SK-N-SH (cell line): ENCODE measurements around the gene RELN. TPM values are rescaled to one million over a fixed set of nuclear protein-coding genes. Genes with fewer than 3 reads are reported as not detected.

Experiments used
- CTCF ChIA-PET: fragments of 300-600, 350-600 bp; formaldehyde crosslinking; extraction: SDS; loops from one replicate; lab custom pipeline; 2021; lab: Yijun Ruan, JAX
- POLR2A ChIA-PET: fragments of 350-600 bp; sonication (Branson Sonifier 250); formaldehyde crosslinking; extraction: SDS; loops from one replicate; lab custom pipeline; 2020; ENCODE audit warnings: antibody characterized with exemption, inconsistent platforms; lab: Yijun Ruan, JAX
- DNase-seq: peaks from one replicate; pipeline ENCODE4 v3.0.0; 2012
- H2AFZ ChIP-seq: fragments of 200-600 bp; sonication (generic); 2 replicates; pipeline ENCODE4 v1.8.1; 2016; ENCODE audit warnings: antibody characterized with exemption, mild to moderate bottlenecking, low read depth
- H3F3A ChIP-seq: fragments of 200-600 bp; sonication (generic); replicated peaks from 2 replicates; pipeline ENCODE3; 2016; ENCODE audit warnings: antibody characterized with exemption, mild to moderate bottlenecking; ENCODE audit not compliant: insufficient read depth
- H3K27ac ChIP-seq, 2 experiments: fragments of 200-500 bp in 1 of 2; fragments of 200-600 bp in 1 of 2; sonication (Bioruptor generic) in 1 of 2; sonication (generic), shearing (Covaris generic) in 1 of 2; 2 replicates each; pipeline versions ENCODE4 v1.5.1 to v1.6.1; 2014 to 2016; ENCODE audit warnings: low read depth in 2 of 2, inconsistent platforms in 1 of 2, low read length in 1 of 2, mild to moderate bottlenecking in 1 of 2, mixed read lengths in 1 of 2
- H3K27me3 ChIP-seq: fragments of 200-600 bp; sonication (generic), shearing (Covaris generic); 2 replicates; pipeline ENCODE4 v1.6.1; 2016; ENCODE audit warnings: mixed run types; ENCODE audit not compliant: insufficient read depth
- H3K36me3 ChIP-seq, 2 experiments: fragments of 200-500 bp in 1 of 2; fragments of 200-600 bp in 1 of 2; sonication (Bioruptor generic) in 1 of 2; sonication (generic) in 1 of 2; replicated peaks in 1 of 2; 2 replicates each; pipeline versions ENCODE3 to v1.5.1; 2014 to 2016; ENCODE audit warnings: low read length in 1 of 2, mild to moderate bottlenecking in 1 of 2; ENCODE audit not compliant: insufficient read depth in 2 of 2, control insufficient read depth in 1 of 2
- H3K4me1 ChIP-seq, 2 experiments: fragments of 200-500 bp in 1 of 2; fragments of 200-600 bp in 1 of 2; sonication (Bioruptor generic) in 1 of 2; sonication (generic), shearing (Covaris generic) in 1 of 2; 2 replicates each; pipeline versions ENCODE4 v1.5.1 to v1.6.1; 2014 to 2016; ENCODE audit warnings: low read depth in 1 of 2, low read length in 1 of 2, mixed run types in 1 of 2; ENCODE audit not compliant: insufficient read depth in 2 of 2, control insufficient read depth in 1 of 2
- H3K4me2 ChIP-seq: fragments of 200-600 bp; sonication (generic), shearing (Covaris generic); 2 replicates; pipeline ENCODE4 v1.6.1; 2017; ENCODE audit warnings: mixed run types
- H3K4me3 ChIP-seq, 2 experiments: fragments of 200-500 bp in 1 of 2; fragments of 200-600 bp in 1 of 2; sonication (Bioruptor generic) in 1 of 2; sonication (generic), shearing (Covaris generic) in 1 of 2; 2 replicates each; pipeline versions ENCODE4 v1.5.1 to v1.8.1; 2014 to 2016; ENCODE audit warnings: low read depth in 2 of 2, inconsistent platforms in 1 of 2, low read length in 1 of 2, mild to moderate bottlenecking in 1 of 2, mixed read lengths in 1 of 2, moderate library complexity in 1 of 2
- H3K79me2 ChIP-seq: fragments of 200-600 bp; sonication (generic); 2 replicates; pipeline ENCODE4 v1.8.1; 2017; ENCODE audit warnings: mild to moderate bottlenecking; ENCODE audit not compliant: insufficient read depth
- H3K9ac ChIP-seq: fragments of 200-600 bp; sonication (generic); 2 replicates; pipeline ENCODE4 v1.6.1; 2017; ENCODE audit warnings: mixed run types
- H3K9me2 ChIP-seq: fragments of 200-600 bp; sonication (generic); 2 replicates; pipeline ENCODE4 v1.6.1; 2017; ENCODE audit warnings: mixed run types
- H3K9me3 ChIP-seq: fragments of 200-600 bp; sonication (generic); 2 replicates; pipeline ENCODE4 v1.6.1; 2017; ENCODE audit warnings: mixed run types, mild to moderate bottlenecking, moderate library complexity
- H4K20me1 ChIP-seq: fragments of 200-600 bp; sonication (generic); 2 replicates; pipeline ENCODE4 v1.6.1; 2017; ENCODE audit warnings: mild to moderate bottlenecking, mixed run types; ENCODE audit not compliant: insufficient read depth
- ELF1 ChIP-seq: IDR thresholded peaks from 2 replicates; pipeline ENCODE4 v1.4.0; 2012
- EP300 ChIP-seq, 2 experiments: IDR thresholded peaks; 2 replicates each; pipeline versions ENCODE4 v1.4.0 to v1.6.1; 2012; ENCODE audit warnings: borderline replicate concordance in 1 of 2, low read depth in 1 of 2, low read length in 1 of 2
- EZH2phosphoT487 ChIP-seq: fragments of 200-600 bp; sonication (generic); IDR thresholded peaks from 2 replicates; pipeline ENCODE4 v1.6.1; 2017; ENCODE audit warnings: low read depth, mixed run types, mild to moderate bottlenecking, antibody characterized with exemption, moderate library complexity, borderline replicate concordance
- FOSL2 ChIP-seq: IDR thresholded peaks from 2 replicates; pipeline ENCODE4 v1.4.0; 2012; ENCODE audit warnings: low read depth, mild to moderate bottlenecking, moderate library complexity, borderline replicate concordance
- FOXJ3 ChIP-seq: sonication (generic); formaldehyde crosslinking; IDR thresholded peaks from 2 replicates; pipeline ENCODE4 v1.5.1; 2020; ENCODE audit warnings: mild to moderate bottlenecking, missing genetic modification reagents
- GATA2 ChIP-seq: sonication (generic); formaldehyde crosslinking; IDR thresholded peaks from 2 replicates; pipeline ENCODE4 v1.5.0; 2020; ENCODE audit warnings: mild to moderate bottlenecking, missing genetic modification reagents
- IRF3 ChIP-seq: fragments of 150-350 bp; IDR thresholded peaks from 2 replicates; pipeline ENCODE4 v1.6.1; 2016; ENCODE audit warnings: mild to moderate bottlenecking, low read depth, low read length
- JUND ChIP-seq: IDR thresholded peaks from 2 replicates; pipeline ENCODE4 v1.4.0; 2012
- NFIC ChIP-seq: IDR thresholded peaks from 2 replicates; pipeline ENCODE4 v1.4.0; 2012; ENCODE audit warnings: borderline replicate concordance
- POLR2AphosphoS5 ChIP-seq: IDR thresholded peaks from 2 replicates; pipeline ENCODE4 v1.6.1; 2012; ENCODE audit warnings: low read depth, low read length
- REST ChIP-seq: IDR thresholded peaks from 2 replicates; pipeline ENCODE4 v1.6.1; 2012; ENCODE audit warnings: mild to moderate bottlenecking, low read depth, low read length, moderate library complexity
- SIN3A ChIP-seq: IDR thresholded peaks from 2 replicates; pipeline ENCODE4 v1.6.1; 2012; ENCODE audit warnings: low read depth, mild to moderate bottlenecking, low read length, moderate library complexity, borderline replicate concordance
- SMC3 ChIP-seq: IDR thresholded peaks from 2 replicates; pipeline ENCODE4 v1.6.1; 2012; ENCODE audit warnings: low read depth, low read length, improper control_type of control experiment
- TCF12 ChIP-seq: IDR thresholded peaks from 2 replicates; pipeline ENCODE4 v1.4.0; 2012
- YY1 ChIP-seq: IDR thresholded peaks from 2 replicates; pipeline ENCODE4 v1.4.0; 2012; ENCODE audit warnings: low read depth, mild to moderate bottlenecking
- WGBS: methylation state at CpG from one replicate; pipeline ENCODE4 v1.1.6; 2017; ENCODE audit warnings: low lambda C conversion rate; 5-methylcytosine and 5-hydroxymethylcytosine counted together
- polyA plus RNA-seq, 3 experiments: library from polyadenylated mRNA; depleted of rRNA; stranded (reverse); fragments of >200 nt; gene quantifications; 2 replicates each; pipeline ENCODE4 v1.2.3, GENCODE V29; 2012

The RELN gene
- polyA plus RNA-seq, 1 of the 3 experiments (the other 2 are of a cell fraction): 0.02 TPM

GRCh38 chr7:103640031-103640779, 349.3 kb downstream of the RELN start:
- Histone ChIP-seq H4K20me1 (no peaks in the 10 kb centered on the region), H3K4me3 (no peak overlapping the region), H2AFZ (no peak overlapping the region), H3K79me2 (no peaks in the 10 kb centered on the region), H3K36me3 (no peaks in the 10 kb centered on the region), H3K27ac (peak overlapping the region in 1 of 2 experiments; percentile 28; a peak in 2 of 4 replicates), H3K4me2 (no peak overlapping the region), H3F3A (peaks cover 41% of the 10 kb centered on the region), H3K9me2 (no peaks in the 10 kb centered on the region), H3K9me3 (peaks cover 10% of the 10 kb centered on the region; the same call in 1 of the 2 replicates), H3K4me1 (peaks cover 0 to 18% of the 10 kb centered on the region in 2 experiments; a peak in 1 of 4 replicates), H3K27me3 (no peaks in the 10 kb centered on the region), H3K9ac (no peak overlapping the region)
- CTCF ChIA-PET: interaction anchor here (0.9 kb wide), 1 partner anchor 25 kb away, joined by 3 read pairs; no protein-coding TSS in a partner anchor
- WGBS: 58% methylated on average over 5 of the region's 5 CpGs
- TF ChIP-seq ELF1 (no peak), SIN3A (no peak), IRF3 (no peak), FOSL2 (peak; percentile 76; the same call in 1 of the 2 replicates), YY1 (no peak), EP300 (IDR thresholded peaks at IDR 0.05; ENCODE audit: borderline replicate concordance in 1 of 2, low read depth in 1 of 2, low read length in 1 of 2) (no peak), POLR2AphosphoS5 (no peak), JUND (peak; percentile 46), FOXJ3 (no peak), EZH2phosphoT487 (no peak), SMC3 (no peak), NFIC (no peak), REST (no peak), TCF12 (peak; percentile 14; the same call in 1 of the 2 replicates), GATA2 (CRISPR knock-in tag) (no peak)
- no peak for DNase-seq
- POLR2A ChIA-PET: no interaction called here
